AG09309 (cell line): ENCODE measurements around the gene TBC1D7.

Experiments used
- DNase-seq: peaks from one replicate; pipeline ENCODE4 v3.0.0-alpha.2; 2010; ENCODE audit warnings: low read depth
- H3K4me3 ChIP-seq: 2 replicates; pipeline ENCODE4 v1.5.1; 2011; ENCODE audit warnings: mild to moderate bottlenecking, low read depth, low read length, moderate library complexity; ENCODE audit not compliant: control insufficient read depth
- TF ChIP-seq, protein P1 (sequence below): IDR thresholded peaks from 2 replicates; pipeline ENCODE4 v1.5.1; 2011; ENCODE audit warnings: mild to moderate bottlenecking, low read depth, low read length, inconsistent platforms; ENCODE audit not compliant: insufficient read depth, control insufficient read depth; ENCODE audit errors: missing control alignments

Gene TBC1D7

DNA sequence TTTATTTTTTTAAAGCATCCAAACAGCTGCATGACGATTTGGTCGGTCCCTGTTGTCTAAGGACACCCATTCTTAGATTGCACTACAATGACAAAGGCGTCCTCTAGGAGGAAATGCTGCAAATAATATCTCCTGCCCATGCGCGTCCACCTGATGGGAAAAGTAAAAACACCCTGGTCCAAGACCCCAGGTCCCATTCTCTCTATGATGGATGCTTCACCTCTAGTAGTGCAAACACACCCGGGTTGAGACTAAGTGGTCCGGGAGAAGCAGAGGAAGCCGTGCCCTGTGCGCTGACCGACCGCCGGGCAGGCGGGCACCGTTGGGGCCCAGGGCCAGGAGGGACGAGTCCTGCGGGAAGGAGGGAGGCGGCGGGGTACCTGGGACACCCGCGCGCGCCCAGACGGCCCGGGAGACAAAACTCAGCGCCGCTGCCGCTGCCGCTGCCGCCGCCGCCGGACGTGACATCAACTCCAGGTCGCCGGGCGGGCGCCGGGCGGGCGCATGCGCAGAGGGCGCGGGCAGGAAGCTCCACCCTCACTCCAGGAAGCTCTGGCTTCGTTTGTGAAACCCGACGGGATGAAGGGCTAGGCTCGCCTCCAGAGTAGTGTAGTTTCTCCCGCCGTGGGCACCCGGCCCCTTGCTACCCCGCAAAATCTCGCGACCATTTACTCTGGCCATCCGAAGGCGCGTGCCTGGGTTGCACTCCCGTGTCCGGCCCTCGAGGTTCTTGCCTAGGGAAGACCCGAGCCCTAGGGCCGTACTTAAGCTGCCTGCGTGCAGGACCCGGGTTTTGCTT is at the start of gene TBC1D7:
Gene TBC1D7, minus strand, starts transcription at position 462 of the 799 bp plus-strand sequence. CDS start 1,639 bp downstream, outside the sequence.
- peak; percentile 46 for DNase-seq
- peak within 1 kb of the TSS; percentile 98 for H3K4me3 ChIP-seq
- TF ChIP-seq, protein P1, sequence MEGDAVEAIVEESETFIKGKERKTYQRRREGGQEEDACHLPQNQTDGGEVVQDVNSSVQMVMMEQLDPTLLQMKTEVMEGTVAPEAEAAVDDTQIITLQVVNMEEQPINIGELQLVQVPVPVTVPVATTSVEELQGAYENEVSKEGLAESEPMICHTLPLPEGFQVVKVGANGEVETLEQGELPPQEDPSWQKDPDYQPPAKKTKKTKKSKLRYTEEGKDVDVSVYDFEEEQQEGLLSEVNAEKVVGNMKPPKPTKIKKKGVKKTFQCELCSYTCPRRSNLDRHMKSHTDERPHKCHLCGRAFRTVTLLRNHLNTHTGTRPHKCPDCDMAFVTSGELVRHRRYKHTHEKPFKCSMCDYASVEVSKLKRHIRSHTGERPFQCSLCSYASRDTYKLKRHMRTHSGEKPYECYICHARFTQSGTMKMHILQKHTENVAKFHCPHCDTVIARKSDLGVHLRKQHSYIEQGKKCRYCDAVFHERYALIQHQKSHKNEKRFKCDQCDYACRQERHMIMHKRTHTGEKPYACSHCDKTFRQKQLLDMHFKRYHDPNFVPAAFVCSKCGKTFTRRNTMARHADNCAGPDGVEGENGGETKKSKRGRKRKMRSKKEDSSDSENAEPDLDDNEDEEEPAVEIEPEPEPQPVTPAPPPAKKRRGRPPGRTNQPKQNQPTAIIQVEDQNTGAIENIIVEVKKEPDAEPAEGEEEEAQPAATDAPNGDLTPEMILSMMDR = no peak

DNA sequence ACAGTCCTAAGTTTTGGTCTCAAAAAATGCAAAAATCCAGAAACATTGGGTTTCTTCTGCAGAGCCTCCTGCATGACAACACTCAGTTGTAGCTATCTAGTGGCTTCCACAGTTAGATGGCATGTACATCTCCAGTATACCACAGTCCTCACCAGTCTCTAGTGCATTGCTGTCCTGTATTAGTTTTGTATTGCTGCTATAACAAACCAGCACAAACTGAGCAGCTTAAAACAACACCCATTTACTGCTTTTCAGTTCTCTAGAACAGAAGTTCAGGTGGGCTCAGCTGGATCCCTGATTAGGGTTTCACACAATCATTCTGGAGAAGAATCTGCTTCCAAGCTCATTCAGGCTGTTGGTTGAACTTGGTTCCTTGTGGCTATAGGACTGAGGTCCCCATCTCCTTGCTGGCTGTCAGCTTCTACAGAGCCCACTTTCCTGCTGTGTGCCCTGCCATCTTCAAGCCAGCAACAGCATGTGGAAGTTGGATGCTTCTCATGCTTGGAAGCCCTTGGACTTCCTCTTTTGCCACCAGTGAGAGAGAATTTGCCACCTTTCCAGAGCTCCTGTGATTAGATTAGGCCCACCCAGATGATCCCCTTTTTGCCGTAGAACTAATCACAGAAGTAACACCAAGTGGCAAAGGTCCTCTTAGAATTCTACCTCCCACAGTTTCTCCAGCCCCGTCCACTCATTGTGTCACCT is 48.9 kb upstream of the TBC1D7 start:
- H3K4me3 ChIP-seq = no peak overlapping the region
- DNase-seq = no peak
- TF ChIP-seq, protein P1 = no peak

DNA sequence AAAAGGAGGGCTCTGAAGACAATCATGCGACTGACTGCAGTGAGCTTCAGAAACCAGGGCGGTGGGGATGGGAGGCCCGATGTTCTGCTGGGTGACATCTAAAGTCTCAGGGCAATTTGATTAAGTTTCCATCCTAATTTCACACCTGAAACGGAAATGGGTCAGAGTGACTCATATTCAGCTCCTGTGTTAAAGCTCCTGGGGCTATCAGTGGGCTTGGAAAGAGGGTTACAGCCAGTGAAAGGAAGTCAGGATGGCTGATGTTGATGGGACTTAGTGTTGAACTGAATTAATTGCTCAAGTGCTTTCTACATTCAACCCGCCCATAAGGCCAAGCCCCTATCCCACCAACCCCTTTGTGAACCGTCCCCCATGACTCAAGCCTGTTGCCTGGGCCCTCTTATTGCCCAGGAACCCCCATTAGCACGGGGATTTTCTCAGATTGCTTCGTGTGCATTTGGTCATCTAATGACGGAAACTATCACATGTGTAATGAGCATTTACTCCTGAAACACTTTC is 47.1 kb upstream of the TBC1D7 start:
- TF ChIP-seq, protein P1 = no peak
- DNase-seq = no peak
- no peak overlapping the region for H3K4me3 ChIP-seq

DNA sequence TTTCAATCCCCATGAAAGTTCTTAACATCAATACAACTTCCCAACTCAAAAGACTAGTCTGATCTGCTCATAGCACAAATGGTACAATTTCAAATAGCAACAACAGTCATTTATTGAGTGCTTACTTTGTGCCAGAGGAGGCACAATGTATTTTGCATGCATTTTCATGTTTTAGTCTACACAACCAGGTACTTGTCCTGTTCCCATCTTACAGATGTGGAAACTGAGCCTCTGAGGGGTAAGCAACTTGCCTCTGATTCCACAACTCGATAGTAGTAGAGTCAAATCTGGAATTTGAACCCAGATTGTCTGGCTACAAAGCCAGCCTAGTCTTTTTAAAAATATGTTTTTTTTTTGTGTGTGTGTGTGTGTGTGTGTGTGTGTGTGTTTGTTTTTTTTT is 45.6 kb upstream of the TBC1D7 start:
- no peak for DNase-seq
- TF ChIP-seq, protein P1 = no peak
- no peak overlapping the region for H3K4me3 ChIP-seq

DNA sequence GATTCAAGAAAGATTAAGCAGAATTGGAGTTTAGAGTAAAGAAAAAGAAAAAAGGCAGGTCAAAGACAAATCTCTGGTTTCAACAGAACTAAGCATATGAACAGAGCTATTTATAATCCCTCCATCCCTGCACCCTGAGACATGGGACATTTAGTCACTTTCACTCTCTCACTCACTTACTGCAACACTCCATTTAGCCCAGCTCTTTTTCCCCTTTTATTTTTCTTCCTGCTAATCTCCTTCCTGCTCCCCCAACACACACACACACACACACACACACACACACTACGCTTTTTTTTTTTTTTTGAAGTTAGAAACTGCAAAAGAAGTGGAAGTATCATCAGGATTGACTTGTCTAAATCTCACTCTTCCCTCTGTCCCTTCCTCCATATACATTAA is 45.1 kb upstream of the TBC1D7 start:
- H3K4me3 ChIP-seq = no peak overlapping the region
- TF ChIP-seq, protein P1 = no peak
- no peak for DNase-seq

DNA sequence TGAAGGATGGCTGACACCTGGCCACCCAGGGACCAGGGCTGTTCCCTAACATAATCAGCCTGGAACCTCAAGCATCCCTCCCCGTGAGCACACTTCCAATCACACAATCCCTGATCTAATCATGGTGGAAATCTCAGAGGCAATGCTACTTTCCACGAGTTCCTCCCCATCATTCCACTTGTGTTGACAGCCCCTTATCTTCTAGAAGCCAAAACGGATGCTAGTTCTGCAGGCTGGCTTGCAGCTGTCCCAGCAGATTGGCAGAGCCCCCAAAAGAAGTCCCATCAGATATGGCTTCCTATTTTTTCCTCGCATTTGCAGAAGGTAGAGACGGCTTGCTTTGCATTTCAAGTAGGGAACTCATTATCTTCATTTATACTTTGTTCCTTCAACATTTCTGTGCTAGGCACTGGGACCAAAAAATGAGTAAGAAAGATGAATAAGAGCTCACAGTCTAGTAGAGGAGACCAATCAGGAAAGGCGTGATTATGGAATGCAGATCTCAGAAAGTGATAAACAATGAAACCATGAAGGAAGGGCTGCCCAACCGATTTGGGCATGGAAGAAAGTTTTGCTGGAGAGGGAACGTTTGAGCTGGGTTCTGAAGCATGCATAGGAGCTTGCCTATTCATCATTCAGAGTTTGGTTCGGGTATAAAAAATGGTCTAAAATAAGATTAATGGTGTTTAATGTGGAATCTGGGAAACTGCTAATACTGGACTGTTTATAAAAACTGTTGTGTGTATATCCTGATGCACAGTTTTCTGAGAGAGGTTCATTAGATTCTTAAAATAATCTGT is 44.6 kb upstream of the TBC1D7 start:
- no peak for DNase-seq
- TF ChIP-seq, protein P1 = no peak

More for the DNA sequence above, 44.6 kb upstream of the TBC1D7 start:
- no peak overlapping the region for H3K4me3 ChIP-seq
